Esophagus squamous epithelium (tissue), 5 donors: ENCODE data around the gene CCK. TPM values are rescaled to one million over a fixed set of nuclear protein-coding genes. Genes with fewer than 3 reads are reported as not detected.

Source experiments
- DNase-seq: peaks from one replicate; lab custom pipeline; 2025; lab: John Stamatoyannopoulos, UW
- H3K27ac ChIP-seq, 4 donors: fragments of 200-600 bp; sonication (generic); one replicate each; pipeline ENCODE4 v1.5.1; 2016 to 2019; ENCODE audit warnings: mild to moderate bottlenecking in 1 of 4
- H3K27me3 ChIP-seq, 4 donors: fragments of 200-600 bp; sonication (generic); 1 replicate in 3 of 4; 2 replicates in 1 of 4; pipeline versions ENCODE4 v1.5.1 to v1.6.0; 2017 to 2021; ENCODE audit warnings: antibody characterized with exemption in 1 of 4
- H3K36me3 ChIP-seq, 3 donors: fragments of 200-600 bp; sonication (generic); one replicate each; pipeline ENCODE4 v1.5.1; 2016 to 2019
- H3K4me1 ChIP-seq, 3 donors: fragments of 200-600 bp; sonication (generic); one replicate each; pipeline ENCODE4 v1.5.1; 2017 to 2019
- H3K4me3 ChIP-seq, 4 donors: fragments of 200-600 bp; sonication (generic); 1 replicate in 3 of 4; 2 replicates in 1 of 4; pipeline ENCODE4 v1.5.1; 2016 to 2019; ENCODE audit warnings: mild to moderate bottlenecking in 2 of 4, moderate library complexity in 1 of 4
- H3K9me3 ChIP-seq, 3 donors: fragments of 200-600 bp; sonication (generic); one replicate each; pipeline ENCODE4 v1.5.1; 2016 to 2019
- CTCF ChIP-seq, 6 experiments: fragments of 450-650 bp in 4 of 6; fragments of 200-600 bp in 2 of 6; sonication (generic) in 2 of 6; IDR thresholded peaks; one replicate each; pipeline ENCODE4 v1.5.1; 2016 to 2019; ENCODE audit warnings: antibody characterized with exemption in 6 of 6, mild to moderate bottlenecking in 4 of 6, moderate library complexity in 4 of 6
- POLR2A ChIP-seq, 4 donors: fragments of 450-650 bp; IDR thresholded peaks; one replicate each; pipeline ENCODE4 v1.6.1; 2017; ENCODE audit warnings: antibody characterized with exemption in 4 of 4, mild to moderate bottlenecking in 4 of 4, moderate library complexity in 3 of 4
- WGBS, 2 donors: methylation state at CpG; one replicate each; pipeline ENCODE4 v1.1.5; 2018; 5-methylcytosine and 5-hydroxymethylcytosine counted together
- intact Hi-C: fragments of 100-400 bp; cut with DNase I; formaldehyde crosslinking; loops from one replicate; pipeline ENCODE4 v1.15.0; 2022
- total RNA-seq, 4 donors: library from RNA; depleted of rRNA; stranded (reverse); fragments of >200 nt; gene quantifications; one replicate each; pipeline ENCODE4 v1.1.0, GENCODE V29; 2016
- donor health status: DM: yes; HTN: yes; CAD: no.

Gene CCK
- total RNA-seq, 4 donors from 2014 or later: 1.9 to 3.1 TPM; not detected in 2

DNA sequence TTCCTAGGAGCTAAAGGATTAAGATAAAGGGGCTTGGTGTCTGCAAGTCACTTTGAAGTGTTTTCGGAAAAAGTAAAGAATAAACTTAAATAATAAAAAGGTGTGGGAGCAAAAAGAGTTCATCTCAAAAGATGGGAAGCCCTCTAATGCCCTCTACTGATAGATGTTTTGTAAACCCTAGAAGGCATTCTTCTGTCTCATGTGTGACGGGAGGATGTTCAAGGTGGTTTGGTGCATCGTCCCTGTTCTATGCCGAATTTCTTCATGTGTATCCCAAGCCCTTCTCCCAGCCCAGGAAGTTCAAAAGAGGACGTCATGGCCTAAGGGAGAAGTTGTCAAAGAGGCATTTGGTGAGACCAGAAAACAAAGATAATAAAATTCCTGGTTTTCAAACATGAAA lies 37.2 kb downstream of the CCK start:
- no peak for TF ChIP-seq CTCF (IDR thresholded peaks at IDR 0.05)
- no peak for TF ChIP-seq POLR2A (IDR thresholded peaks at IDR 0.05)
- peaks cover 0 to 12% (median 0%) of the 10 kb centered on the region in 4 donors for H3K27me3 ChIP-seq
- H3K27ac ChIP-seq: no peak overlapping the region
- peaks cover 0 to 25% (median 3%) of the 10 kb centered on the region in 3 donors for H3K36me3 ChIP-seq
- no peak for DNase-seq
- H3K4me1 ChIP-seq: peaks cover 0 to 29% (median 0%) of the 10 kb centered on the region in 3 donors
- H3K9me3 ChIP-seq: no peaks in the 10 kb centered on the region
- intact Hi-C loops: no loop called here
- 17% methylated on average over 5 of the region's 5 CpGs for WGBS, 2 donors
- no peak overlapping the region for H3K4me3 ChIP-seq

DNA sequence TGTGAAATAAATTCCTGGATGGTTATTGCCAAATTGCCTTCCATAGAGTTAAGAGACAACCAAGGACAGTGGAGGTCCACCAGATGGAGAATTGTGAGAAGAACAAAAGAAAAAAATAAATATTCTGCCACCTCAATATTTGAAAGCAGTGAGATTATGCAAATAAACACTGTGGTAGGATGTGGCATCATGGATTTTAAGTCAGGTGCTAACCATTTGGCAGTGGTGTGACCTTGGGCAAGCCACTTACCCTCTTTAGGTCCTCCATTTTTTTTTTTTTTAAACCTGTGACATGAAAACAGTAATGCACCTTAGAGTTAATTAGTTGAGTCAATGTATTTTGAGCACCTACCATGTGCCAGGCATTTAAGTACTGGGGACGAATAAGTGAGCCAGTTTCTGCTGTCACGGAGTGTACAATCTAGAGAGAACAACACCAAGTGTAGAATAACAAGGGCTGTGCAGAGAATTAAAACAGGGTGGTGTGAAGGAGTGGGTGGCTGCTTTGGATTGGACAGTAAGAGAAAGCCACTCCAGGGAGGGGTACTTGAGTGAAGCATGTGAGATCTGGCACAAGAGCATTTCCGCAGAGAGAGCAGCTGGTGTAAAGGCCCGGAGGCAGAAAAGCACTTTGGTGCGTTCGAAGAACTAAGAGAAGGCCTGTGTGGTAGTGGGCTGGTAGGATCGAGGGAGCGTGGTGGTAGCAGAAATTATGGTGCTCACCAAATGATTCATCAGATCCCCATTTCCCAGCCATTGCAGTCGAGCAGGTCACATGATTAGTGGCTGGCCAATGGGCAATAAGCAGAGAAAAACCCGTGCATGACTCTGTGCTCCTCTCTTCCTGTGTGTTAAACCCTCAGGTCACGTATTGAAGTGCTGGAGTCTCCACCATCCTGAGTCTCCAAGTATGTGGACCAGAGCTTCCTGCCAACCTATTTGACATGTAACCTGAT lies 39.2 kb downstream of the CCK start:
- no peak overlapping the region for H3K4me3 ChIP-seq
- no peak for DNase-seq
- WGBS, 2 donors: 83 to 85% methylated on average over 10 to 11 of the region's 11 CpGs

GRCh38 chr3:42225486-42226363 lies 40.3 kb downstream of the CCK start:
- intact Hi-C loops: no loop called here
- 79 to 89% methylated on average over 5 of the region's 5 CpGs for WGBS, 2 donors
- no peak for DNase-seq
- H3K4me3 ChIP-seq: no peak overlapping the region
- H3K36me3 ChIP-seq: peaks cover 12 to 55% (median 13%) of the 10 kb centered on the region in 3 donors
- no peaks in the 10 kb centered on the region for H3K9me3 ChIP-seq
- H3K4me1 ChIP-seq: peaks cover 0 to 30% (median 0%) of the 10 kb centered on the region in 3 donors
- H3K27me3 ChIP-seq: peaks cover 0 to 5% (median 0%) of the 10 kb centered on the region in 4 donors
- H3K27ac ChIP-seq: peak overlapping the region in 1 of 4 donors; percentile 7
- TF ChIP-seq CTCF (IDR thresholded peaks at IDR 0.05): no peak
- TF ChIP-seq POLR2A (IDR thresholded peaks at IDR 0.05): no peak

More for the DNA sequence above, 39.2 kb downstream of the CCK start:
- intact Hi-C loops: no loop called here
- H3K27me3 ChIP-seq: peaks cover 0 to 12% (median 0%) of the 10 kb centered on the region in 4 donors
- H3K27ac ChIP-seq: no peak overlapping the region
- TF ChIP-seq POLR2A (IDR thresholded peaks at IDR 0.05): no peak
- no peak for TF ChIP-seq CTCF (IDR thresholded peaks at IDR 0.05)
- peaks cover 12 to 46% (median 13%) of the 10 kb centered on the region in 3 donors for H3K36me3 ChIP-seq
- no peaks in the 10 kb centered on the region for H3K9me3 ChIP-seq
- peaks cover 0 to 30% (median 0%) of the 10 kb centered on the region in 3 donors for H3K4me1 ChIP-seq

- 61 to 64% methylated on average over 12 of the region's 12 CpGs for WGBS, 2 donors
- Histone ChIP-seq H3K27me3 (no peaks in the 10 kb centered on the region), H3K9me3 (no peaks in the 10 kb centered on the region), H3K27ac (peak overlapping the region in 2 of 4 donors; percentile 53 to 62), H3K4me1 (peaks cover 0 to 26% (median 0%) of the 10 kb centered on the region in 3 donors), H3K4me3 (no peak overlapping the region), H3K36me3 (peaks cover 18 to 64% (median 20%) of the 10 kb centered on the region in 3 donors)
- DNase-seq: no peak
- intact Hi-C loops: no loop called here
- TF ChIP-seq CTCF (IDR thresholded peaks at IDR 0.05): no peak
- no peak for TF ChIP-seq POLR2A (IDR thresholded peaks at IDR 0.05)
These were observed 41.1 kb downstream of the CCK start for GRCh38 chr3:42224658-42225421.
